ENCODE data around the gene ERMN.

DNA sequence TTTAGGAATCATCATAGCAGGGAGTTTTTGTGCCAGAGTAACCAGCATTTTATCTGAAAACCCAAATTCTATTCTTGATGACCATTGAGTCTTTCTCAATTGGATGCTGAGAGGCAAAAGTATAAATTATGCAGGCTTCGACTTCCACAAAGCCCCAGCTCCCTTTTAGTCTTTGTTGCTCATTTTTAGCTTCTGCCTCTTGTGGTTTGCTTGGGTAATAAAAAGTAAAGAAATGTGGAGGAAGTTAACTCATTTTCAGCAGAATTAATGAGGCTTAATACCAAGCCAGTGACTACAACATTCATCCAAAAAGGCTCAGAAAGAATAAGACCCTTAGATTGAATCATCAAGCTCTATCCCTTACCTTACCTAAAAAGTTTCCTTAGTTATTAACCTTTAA, 18.6 kb downstream of the ERMN start:
- TF ChIP-seq, protein P1, sequence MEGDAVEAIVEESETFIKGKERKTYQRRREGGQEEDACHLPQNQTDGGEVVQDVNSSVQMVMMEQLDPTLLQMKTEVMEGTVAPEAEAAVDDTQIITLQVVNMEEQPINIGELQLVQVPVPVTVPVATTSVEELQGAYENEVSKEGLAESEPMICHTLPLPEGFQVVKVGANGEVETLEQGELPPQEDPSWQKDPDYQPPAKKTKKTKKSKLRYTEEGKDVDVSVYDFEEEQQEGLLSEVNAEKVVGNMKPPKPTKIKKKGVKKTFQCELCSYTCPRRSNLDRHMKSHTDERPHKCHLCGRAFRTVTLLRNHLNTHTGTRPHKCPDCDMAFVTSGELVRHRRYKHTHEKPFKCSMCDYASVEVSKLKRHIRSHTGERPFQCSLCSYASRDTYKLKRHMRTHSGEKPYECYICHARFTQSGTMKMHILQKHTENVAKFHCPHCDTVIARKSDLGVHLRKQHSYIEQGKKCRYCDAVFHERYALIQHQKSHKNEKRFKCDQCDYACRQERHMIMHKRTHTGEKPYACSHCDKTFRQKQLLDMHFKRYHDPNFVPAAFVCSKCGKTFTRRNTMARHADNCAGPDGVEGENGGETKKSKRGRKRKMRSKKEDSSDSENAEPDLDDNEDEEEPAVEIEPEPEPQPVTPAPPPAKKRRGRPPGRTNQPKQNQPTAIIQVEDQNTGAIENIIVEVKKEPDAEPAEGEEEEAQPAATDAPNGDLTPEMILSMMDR (IDR thresholded peaks at IDR 0.05): no peak
- TF ChIP-seq POLR2A (IDR thresholded peaks at IDR 0.05): no peak
